NCI-H526 treated with DMSO at 0.1 percent for 48 hours (cell line): ENCODE measurements around the gene ADAM29.
A peak's percentile ranks its signal among the peaks of the same experiment; 100 is the strongest.
"Not testable (repeated sequence)": the region's sequence is repeated elsewhere in the genome, so short reads cannot be mapped to it uniquely, and the experiment has no call there.

Experiments used
- DNase-seq: peaks from one replicate; lab custom pipeline; 2025; lab: John Stamatoyannopoulos, UW

Gene ADAM29

DNA sequence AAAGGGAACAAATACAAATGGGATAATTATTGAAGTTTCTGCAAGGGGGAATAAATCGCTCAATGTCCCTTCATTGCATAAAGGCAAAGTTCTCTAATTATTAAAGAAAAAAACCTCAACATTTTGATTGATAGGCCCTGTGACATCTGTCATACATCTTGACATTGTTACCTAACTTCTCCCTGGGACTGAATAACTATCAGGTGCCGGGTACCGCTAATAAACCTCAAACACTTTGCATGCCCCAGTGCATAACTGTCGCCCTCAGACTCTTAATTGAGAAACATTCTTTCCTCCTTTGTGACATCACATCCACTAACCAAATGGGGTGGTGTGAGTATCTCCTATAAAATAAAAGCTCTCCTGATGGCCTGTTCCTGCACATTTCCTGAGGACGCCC lies at the start of gene ADAM29:
ADAM29 (plus strand) TSS at position 301 of the 400 bp plus-strand sequence. CDS start 57,168 bp downstream, outside the sequence.
- DNase-seq = no peak

DNA sequence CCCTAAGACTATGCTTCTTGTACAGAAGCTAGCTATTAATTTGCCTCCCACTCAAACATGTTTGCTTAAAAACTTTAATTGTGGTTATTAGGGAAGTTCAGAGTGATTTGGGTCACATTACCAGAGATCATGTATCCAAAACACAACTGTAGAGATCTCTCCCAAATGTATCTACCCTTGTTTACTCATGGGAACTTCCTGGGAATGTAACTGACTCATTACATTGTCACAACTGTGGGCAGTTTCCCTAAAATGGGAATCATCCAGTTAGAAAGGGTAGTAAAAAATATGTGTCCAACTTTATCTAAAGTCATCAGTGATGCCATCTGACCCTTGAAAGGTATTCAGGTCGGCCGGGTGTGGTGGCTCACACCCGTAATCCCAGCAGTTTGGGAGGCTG lies 48.8 kb upstream of the ADAM29 start:
- DNase-seq = no peak

DNA sequence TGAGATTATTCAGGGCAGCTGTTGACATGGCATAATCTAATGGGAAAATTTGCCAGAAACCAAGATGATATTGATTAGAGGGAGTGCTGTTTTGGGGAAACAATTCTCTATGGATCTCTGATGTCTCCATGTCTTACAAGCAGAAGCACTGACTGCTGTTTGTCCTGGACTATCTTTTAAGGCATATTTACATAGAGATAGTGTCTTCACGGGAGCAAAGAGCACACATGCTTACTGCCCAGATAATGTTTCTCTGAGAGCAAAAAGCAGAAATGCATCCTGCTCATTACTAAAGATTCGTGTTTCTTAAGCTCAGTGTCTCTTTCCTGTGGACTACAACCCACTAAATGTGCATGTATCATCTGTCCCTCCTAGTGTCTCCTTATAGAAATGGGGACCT lies 47.8 kb upstream of the ADAM29 start:
- DNase-seq = no peak

DNA sequence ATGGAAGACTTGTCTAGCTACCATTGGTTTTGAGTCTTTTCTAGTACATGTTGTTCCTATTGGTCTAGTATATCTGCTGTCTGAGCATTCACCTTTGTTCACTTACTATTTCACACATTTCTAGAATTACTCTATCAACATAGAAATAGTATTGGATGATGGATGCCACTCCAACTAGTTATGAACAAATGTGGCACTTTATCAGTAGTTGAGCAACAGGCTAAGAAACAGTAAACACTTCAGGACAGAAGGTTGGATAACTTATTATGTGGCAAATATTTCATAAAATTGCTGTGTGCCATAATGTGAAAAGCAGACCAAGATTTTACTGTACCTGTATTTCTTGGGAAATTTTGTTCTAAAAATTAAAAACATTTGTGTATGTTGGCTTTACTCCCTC lies 46.8 kb upstream of the ADAM29 start:
- DNase-seq = no peak

DNA sequence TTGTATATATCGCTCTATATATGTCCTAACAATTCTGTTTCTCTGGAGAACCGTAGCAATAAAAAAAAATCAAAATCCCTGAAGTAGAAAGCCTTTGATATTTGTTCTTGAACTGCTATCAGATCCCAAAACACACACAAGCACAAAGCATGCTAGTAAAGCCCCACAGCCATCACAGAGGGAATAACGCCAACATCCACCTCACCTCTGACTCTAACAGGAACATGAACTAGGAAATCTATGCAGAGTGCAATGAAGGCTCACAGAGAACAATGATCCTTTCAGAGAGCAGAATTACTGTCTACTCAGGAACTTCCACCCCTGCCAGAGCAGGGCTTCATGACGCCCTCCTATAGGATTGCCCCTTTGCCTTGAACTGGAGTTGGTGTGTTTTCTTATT lies 45.0 kb upstream of the ADAM29 start:
- DNase-seq = not testable (repeated sequence)

DNA sequence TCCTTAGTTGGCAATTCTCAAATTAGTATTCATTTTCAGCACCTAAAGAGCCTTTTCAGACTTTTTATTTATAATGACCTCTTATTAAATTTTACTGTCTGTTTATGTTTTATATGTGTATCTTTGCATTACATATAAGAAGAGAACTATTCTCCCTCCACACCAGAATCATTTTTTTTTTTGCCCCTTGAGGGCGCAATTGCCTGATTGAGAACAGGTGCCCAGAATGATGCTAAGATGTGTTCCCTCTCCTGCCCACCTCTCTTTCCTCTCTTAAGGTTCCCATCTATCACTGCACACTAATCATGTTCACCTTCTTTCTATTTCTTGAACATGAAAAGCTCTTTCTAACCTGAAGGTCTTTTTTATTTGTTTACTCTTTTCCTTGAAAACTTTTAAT lies 44.2 kb upstream of the ADAM29 start:
- peak; percentile 13 for DNase-seq

DNA sequence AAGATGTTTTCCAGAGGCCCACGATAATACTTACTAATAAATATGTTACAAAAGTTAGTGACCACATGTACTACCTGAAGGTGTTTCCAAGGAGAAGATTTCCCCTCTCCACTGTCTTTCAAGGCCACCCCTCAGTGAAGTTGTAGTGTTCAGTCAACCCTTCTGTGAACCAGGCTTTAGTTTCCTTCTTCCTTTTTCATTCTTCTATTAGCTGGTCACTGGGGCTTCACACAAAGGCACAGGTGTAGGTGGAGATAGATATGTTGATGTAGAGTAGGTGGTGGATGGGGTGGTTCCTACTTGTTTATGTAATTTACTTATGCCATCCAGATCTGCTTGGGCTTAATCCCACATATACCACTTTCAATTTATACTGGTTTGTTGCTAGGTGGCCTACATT lies 43.3 kb upstream of the ADAM29 start:
- no peak for DNase-seq

DNA sequence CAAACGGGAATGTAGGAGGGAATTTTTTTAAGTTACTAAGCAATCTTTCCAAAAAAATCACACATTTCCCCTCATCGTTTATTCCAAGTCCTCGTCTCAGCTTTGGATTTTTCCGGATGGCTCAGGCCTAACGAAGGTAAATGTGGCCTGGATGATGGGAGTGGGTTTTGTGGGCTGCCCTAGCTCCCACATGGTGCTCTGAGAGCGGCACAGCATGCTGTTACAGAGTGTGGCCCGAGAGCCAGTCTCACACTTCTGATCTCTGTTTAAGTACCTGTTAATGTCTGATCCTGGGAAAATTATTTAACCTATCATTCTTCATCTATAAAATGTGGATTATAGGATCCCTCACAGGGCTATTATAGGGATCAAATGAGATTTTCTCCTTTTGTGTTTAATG lies 38.2 kb upstream of the ADAM29 start:
- DNase-seq = no peak

DNA sequence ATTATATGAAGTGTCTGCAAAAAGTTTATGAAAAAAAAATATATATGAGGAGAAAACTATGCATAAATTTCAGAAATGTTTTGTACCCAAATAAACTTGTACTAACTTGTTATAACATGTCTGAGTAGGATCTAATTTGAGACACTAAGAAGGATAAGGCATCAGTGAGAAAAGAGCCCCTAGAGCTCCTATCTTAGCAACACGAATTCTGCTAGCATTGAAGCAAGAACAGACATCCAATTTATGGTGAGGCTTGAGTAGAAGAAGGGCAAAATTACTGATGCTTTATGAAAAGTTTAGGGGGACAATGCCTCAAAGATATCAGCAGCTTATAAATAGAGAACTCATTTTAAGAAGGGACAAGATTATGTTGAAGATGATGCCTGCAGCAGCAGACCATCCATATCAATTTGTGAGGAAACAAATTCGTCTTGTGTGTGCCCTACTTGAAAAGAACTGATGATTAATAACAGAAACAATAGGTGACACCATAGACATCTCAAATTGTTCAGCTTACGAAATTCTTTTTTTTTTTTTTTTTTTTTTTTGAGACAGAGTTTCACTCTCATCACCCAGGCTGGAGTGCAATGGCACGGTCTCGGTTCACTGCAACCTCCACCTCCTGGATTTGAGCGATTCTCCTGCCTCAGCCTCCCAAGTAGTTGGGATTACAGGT lies 35.7 kb upstream of the ADAM29 start:
- DNase-seq = no peak

DNA sequence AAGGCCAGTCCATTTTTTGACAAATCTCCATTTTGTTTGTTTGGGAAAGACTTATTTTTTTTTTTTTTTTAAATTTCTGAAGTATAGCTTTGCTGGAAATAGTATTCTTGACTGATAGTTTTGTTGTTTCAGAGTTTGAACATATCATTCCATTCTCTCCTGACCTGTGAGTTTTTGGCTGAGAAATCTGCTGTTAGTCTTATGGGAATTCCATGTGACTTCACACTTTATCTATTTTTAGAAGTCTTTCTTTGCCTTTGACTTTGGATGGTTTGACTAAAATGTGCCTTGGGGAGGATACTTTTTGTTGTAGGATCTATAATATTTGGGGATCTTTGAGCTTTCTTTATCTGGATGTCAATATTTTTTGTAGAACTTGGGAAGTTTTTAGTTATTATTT lies 10.7 kb upstream of the ADAM29 start:
- DNase-seq = no peak

DNA sequence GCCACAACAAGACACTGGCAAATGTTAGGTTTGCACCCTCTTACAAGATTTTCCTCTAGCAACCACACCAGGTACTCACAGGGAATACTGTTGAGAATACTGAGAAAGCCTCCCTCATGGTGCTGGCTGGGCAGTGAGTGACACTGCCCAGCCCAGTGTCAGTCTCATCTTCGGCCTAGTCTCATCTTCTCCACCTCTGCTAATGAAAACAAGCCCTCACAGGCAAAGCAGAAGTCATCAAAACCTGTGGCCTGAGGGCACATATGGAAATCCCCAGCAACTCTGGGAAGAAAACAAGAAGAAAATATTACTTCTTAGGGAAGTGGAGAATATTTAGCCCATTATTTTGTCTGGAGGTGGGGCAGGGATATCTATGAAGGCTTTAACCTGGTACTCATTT lies 7.9 kb upstream of the ADAM29 start:
- no peak for DNase-seq

DNA sequence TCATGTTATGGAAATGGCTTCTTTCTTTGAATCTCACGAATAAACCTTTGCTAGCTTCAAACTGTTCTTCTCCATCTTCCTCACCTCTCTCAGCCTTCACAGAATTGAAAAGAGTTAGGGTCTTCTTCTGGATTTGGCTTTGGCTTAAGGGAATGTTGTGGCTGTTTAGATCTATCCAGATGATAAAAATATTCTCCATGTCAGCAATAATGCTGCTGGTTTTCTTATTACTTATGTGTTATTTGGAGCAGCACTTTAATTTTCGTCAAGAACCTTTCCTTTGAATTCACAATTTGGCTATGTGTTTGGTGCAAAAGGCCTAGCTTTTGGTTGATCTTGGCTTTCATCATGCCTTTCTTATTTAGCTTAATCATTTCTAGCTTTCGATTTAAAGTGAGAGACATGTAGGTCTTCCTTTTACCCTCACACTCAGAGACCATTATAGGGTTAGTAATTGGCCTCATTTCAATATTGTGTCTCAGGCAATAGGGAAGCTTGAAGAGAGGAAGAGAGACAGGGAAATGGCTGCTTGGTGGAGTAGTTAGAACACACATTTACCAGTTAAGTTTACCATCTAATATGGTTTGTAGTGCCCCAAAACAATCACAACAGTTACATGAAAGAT lies 5.1 kb upstream of the ADAM29 start:
- DNase-seq = no peak

DNA sequence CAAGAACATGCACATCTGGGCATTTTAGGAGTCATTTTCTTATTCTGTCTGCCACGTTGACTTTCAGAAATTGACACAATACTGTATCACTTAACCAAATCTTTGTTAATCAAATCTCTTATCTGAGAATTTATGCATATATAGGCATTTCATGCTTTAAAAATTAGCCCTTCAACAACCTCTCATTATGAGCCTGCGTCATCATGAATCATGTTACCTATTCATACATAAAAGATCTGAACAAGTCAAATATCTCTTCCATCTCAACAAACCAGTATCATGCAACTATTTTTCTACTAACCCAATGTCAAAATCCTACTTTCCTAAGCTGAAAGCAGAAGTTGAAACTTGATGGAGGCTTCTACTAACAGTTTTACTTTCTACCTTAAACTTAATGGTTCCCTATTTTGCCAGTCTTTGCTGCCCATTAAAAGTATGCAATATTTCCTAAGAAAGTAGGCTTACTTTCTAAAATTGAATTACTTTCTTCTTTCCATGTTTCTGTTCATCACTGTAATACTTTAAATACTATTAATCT lies 1.8 kb downstream of the ADAM29 start:
- no peak for DNase-seq

DNA sequence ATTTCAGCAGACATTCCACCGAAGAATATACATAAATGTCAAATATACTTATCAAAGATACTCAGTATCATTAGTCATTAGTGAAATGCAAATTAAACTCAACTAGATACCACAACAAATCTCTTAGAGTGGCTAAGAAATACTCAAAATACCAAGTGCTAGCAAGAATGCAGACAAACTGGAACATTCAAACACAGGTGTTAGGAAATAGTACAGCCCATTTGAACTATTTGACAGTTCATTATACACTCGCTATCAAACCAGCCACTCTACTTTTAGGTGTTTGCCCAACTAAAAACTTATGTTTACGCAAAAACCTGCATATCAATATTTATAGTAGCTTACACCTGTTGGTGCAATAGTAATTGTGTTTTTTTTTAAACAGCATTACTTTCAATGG lies 8.8 kb downstream of the ADAM29 start:
- no peak for DNase-seq

DNA sequence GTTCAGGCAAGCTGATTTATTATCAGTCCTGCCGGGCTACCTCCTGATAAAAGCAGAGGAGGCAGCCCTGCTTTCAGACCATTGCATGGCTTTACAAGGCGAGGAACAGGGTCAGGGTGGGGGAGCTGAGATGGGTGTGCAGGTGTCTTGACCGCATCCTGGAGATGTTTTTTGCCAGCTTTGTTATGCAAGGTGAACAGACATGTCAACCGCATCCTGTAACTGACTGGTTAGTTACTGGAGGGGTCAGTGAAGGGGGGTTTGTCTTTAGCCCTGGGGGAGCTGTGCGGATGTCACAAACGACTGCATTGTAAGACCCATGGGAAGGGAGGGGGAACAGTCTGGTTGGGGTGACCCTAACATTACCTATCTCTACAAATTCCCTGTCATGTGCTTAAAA lies 10.0 kb downstream of the ADAM29 start:
- no peak for DNase-seq

DNA sequence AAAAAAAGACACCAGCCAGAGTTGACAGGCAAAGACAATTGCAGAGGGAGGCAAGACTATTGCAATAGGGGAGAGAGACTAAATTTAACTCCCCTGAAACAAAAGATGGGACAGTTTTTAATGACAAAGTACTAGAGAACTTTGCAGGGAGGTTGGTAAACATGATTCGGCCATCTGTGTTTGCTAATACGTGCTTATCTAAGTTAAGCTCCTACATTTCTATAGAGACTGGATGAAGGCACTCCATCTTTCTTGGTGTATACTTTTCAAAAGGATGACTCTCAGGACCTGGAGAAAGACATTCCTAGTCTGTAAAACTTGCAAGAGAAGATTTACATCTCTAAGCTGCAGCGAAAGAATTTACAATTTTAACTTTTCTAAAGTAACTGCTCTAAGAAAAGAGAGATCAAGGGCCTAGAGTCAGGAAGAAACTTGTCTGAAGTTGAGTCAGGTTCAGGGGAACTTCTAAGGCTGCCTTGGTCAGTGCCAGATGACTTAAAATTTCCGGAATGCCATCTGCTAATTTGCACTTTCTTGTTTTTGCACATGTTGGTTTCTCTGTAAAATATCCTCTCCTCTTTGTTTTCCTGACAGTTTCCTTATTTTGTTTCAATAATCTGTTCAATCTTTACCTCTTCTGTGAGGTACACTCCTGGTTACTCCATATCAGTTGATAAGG lies 10.6 kb downstream of the ADAM29 start:
- no peak for DNase-seq

DNA sequence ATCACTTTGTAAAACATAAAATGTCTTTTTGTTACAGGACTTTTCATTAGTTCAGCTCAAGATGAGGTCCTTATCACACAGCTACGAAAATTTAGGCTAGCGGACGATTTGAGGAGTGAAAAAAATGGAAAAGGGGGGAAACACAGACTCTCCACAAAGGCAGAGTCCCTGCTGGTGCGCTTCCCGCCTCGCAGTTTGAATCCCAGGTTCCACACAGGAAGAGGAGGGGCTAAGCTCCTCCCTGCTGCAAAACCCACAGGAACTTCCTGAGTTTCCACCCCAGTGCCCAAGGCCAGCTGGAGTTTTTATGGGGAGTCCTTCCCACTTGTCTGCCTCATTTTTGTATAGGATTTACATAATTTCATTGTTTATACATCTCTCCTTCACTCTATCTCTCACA lies 11.2 kb downstream of the ADAM29 start:
- no peak for DNase-seq

DNA sequence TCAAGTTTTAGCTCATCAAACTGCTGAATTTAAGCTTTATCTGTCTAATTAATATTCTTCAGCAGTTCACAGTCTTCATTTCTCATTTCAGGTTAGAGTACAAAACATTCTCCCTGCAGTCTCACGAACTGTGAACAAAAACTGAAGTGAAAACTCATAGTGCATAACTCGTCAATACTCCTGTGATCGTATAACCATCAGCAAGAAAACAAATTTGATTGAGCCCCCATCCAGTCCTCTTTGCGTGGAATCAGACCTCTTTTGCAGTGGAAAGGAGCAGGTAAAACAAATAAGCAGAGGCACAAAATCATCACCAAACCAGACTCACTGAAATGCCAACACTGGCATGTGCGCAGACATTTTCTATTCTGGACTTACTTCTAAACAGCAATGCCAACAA lies 12.7 kb downstream of the ADAM29 start:
- no peak for DNase-seq

DNA sequence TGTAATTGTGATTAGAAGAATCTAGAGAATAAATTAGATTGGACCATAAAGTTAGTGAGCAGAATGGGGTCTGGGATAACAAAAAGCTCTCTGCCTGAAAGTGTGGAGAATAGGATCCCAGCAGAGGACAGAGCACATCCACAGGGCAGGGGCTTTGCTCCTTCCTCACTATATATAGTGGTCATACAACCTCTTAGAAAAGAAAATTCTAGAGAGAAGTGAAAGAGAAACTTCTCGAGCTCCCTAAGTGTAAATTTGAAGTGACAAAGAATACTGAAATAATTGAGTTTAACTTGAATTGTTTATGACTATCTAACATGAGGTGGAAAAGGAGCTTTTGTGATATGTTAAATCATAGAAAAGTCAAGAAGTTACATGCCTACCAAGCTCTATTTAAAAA lies 14.9 kb downstream of the ADAM29 start:
- no peak for DNase-seq

DNA sequence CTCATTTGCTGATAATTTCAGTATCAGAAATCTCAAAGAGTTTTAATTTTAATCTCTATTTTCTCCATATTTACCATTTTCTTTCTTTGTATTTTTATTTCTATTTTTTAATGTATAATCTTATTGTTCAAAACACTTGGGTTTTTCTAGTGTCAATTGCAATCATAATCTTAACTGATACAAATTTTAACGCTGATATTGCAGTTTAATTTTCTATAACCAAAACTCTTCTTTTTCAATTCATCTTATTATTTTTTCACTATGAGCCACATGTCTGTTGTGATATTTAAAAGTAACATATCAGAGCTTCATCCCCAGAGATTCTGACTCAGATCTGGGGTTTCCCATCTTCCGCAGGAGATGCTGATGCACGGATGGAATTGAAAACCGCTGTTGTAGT lies 16.2 kb downstream of the ADAM29 start:
- DNase-seq = no peak

DNA sequence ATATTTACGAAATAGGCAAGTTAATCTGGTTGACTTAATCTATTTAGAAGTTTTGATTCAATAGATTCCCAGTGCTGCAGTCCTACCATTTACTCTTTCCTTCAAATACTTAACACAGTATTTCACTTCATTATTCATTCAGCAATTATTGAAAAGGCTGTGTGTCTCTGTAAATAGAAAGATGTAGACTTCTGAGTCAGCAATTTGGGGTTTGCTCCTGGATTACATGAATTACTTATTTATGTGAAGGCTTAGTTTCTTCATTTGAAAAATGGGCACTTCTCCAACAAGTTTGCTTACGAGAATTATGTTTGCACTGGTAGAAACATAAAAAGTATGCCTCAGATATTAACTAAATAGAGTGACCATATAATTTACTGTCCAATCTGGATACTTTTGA lies 17.4 kb downstream of the ADAM29 start:
- no peak for DNase-seq

DNA sequence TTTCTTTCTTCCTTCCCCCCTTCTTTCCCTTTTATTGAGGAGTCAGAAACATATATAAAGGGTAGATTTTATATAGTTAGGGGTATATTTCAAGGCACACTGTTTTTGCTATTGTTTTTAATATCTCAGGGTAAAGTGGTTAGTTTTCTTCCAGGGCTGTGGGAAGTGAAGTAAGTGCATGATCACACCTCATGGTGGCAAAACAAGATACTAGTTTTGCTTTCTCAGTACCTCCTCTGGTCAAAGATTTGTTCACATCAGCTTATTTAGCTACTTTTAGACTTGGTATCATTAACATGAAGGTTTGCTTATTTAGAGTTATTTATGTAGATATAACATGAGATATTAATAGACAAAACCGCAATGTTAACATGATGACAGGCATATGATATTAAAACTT lies 21.8 kb downstream of the ADAM29 start:
- no peak for DNase-seq

DNA sequence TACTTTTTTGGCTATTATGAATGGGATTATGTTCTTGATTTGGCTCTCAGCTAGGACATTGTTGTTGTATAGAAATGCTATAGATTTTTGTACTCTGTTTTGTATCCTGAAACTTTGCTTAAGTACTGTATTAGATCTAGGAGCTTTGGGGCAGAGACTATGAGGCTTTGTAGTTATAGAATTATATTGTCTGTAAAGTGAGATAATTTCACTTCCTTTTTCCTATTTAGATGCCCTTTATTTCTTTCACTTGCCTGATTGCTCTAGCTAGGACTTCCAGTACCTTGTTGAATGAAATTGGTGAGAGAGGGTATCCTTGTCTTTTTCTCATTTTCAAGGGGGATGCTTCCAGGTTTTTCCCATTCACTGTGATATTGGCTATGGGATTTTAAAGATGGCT lies 28.1 kb downstream of the ADAM29 start:
- DNase-seq = no peak
